Measurements from ENCODE around the gene ESAM. TPM values are rescaled to one million over a fixed set of nuclear protein-coding genes. Genes with fewer than 3 reads are reported as not detected.

ESAM gene
- total RNA-seq, 1 experiment from 2014 or later, result not detected

- Histone ChIP-seq H3K4me3 (no peak overlapping the region), H3K27me3 (no peaks in the 10 kb centered on the region), H3K9me3 (no peaks in the 10 kb centered on the region), H3K36me3 (no peaks in the 10 kb centered on the region)
- DNase-seq, result peak; percentile 60
These were observed 3.5 kb downstream of the ESAM start for GRCh38 chr11:124758355-124759265.

GRCh38 chr11:124757320-124757719, 4.8 kb downstream of the ESAM start:
- no peak overlapping the region for H3K4me3 ChIP-seq
- no peaks in the 10 kb centered on the region for H3K9me3 ChIP-seq
- H3K36me3 ChIP-seq, result no peaks in the 10 kb centered on the region
- no peak for DNase-seq
- H3K27me3 ChIP-seq, result no peaks in the 10 kb centered on the region

- no peak for DNase-seq
- Histone ChIP-seq H3K4me3 (no peak overlapping the region), H3K9me3 (no peaks in the 10 kb centered on the region), H3K27me3 (no peaks in the 10 kb centered on the region), H3K36me3 (no peaks in the 10 kb centered on the region)
These were observed 5.3 kb downstream of the ESAM start for GRCh38 chr11:124756753-124757227.

DNA sequence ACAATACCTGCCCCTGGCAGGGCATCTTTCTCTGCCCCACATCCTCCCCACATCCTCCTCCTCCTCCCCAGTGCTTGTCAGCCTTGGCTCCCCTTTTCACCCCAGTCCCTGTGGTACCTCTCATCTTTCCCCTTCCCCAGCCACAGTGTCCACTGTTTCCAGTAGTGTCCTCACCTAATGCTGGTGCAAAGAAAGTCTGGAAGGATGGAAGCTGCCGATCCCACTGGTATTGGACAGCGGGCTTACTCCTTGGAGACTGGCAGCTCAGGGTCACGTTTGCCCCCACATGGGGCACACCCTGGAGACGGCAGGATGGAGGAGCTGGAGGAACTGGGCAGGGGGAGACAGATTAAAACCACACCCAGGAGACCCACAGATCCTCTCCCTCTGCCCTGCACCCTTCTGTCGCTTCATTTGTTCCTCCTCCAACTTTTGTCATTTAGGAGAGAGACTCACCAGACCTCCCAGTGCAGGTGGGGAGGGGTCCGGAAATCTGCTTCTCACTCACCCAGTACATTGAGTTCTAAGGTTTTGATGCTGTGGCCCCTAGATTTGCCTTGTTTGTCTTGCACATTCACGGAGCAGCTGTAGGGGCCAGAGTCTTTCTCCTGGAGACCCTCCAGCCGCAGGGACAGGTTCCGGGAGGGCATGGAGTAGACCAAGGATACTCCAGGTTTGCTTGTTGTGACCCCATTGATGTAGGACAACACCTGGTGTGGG, 5.9 kb downstream of the ESAM start:
- Histone ChIP-seq H3K36me3 (no peaks in the 10 kb centered on the region), H3K4me3 (no peak overlapping the region), H3K9me3 (no peaks in the 10 kb centered on the region), H3K27me3 (no peaks in the 10 kb centered on the region)
- no peak for DNase-seq

GRCh38 chr11:124754710-124755109, 7.4 kb downstream of the ESAM start:
- Histone ChIP-seq H3K36me3 (no peaks in the 10 kb centered on the region), H3K4me3 (no peak overlapping the region), H3K27me3 (no peaks in the 10 kb centered on the region), H3K9me3 (no peaks in the 10 kb centered on the region)
- no peak for DNase-seq

DNA sequence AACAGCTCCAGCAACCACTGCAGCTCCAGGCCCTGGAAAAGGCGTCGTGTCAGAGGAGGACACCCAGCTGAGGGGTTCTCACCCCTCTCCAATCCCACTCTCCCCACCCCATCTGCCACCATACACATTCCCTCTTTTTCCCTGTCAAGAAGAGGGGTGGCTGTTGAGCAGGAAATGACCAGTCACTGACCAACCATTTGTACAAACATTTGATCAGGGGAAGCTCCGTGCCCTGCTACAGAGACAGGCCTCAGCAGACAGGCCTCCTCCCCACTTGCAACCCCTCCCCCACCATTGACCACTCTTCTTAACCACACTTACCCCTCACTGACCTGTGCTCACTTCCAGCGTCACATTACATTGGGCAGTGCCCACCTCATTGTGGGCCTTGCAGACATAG, 7.8 kb downstream of the ESAM start:
- Histone ChIP-seq H3K9me3 (no peaks in the 10 kb centered on the region), H3K4me3 (no peak overlapping the region), H3K27me3 (no peaks in the 10 kb centered on the region), H3K36me3 (no peaks in the 10 kb centered on the region)
- no peak for DNase-seq

DNA sequence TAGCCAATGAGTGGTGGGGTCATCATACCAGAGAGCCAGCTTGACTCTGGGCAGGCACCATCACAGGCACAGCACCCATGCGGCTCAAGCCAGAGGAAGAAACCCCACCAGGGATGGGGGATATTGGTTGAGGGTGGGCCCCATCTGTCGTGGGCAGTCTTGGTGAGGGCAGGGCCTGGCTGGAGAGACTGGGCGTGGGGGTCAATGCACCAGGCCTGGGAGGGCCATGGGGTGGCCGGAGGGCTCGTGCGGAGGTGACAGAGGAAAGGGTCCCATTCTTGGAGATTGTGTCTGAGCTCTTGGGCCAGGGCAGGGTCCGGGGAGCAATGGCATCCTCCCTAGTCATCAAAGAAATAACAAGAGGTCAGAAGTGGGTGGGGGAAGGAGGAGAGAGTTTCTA, 8.5 kb downstream of the ESAM start:
- Histone ChIP-seq H3K4me3 (no peak overlapping the region), H3K27me3 (no peaks in the 10 kb centered on the region), H3K36me3 (no peaks in the 10 kb centered on the region), H3K9me3 (no peaks in the 10 kb centered on the region)
- DNase-seq, result no peak

DNA sequence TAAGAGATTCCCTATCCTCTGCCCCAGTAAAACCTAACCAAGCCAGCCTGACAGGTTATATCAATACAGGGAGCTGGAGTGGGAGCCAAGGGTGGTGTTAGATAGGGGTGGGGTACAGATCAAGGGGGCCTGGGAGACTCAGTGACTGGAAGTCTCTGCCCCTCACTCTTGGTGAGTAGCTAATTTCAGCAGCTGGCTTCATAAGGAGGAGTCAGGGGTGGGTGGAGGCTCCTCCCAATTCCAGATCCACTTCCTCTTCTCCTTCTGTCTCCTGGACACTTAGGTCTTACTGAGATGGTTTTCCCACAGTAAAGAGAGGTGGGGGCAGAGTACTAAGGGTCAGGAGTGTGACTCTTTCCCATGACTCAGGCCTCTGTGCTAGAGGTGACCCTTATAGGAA, 8.9 kb downstream of the ESAM start:
- H3K9me3 ChIP-seq, result no peaks in the 10 kb centered on the region
- no peak for DNase-seq
- no peaks in the 10 kb centered on the region for H3K36me3 ChIP-seq
- no peaks in the 10 kb centered on the region for H3K27me3 ChIP-seq
- H3K4me3 ChIP-seq, result no peak overlapping the region

DNA sequence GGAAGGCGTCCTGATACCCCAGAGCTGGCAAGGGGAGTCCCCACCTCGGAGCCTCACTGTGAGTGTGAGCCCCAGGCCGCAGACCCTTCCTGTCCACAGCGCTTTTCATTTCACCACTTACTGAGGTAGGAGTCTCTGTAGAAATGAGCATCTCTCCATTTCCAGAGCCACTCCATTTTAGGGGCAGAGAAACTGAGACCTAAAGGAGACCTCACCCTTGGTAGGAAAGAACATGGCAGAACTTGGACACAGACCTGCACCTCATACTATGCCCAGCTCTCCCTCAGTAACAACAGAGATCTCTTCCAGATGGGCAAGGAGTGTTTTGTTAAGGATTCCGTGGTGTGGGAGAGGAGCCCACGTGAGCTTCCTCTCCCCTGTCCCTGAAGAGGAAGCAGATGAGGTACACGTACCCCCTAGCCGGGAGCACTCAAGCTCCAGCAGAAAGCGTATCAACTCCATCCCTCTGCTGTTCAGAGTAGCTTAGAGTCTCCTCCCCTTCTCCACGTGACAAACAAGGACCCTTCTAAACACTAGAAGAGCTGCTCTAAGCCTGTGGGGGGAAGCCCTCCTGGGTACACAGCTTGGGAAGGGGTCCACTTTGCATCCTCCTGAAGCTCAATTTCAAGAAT, 9.5 kb downstream of the ESAM start:
- no peaks in the 10 kb centered on the region for H3K27me3 ChIP-seq
- H3K9me3 ChIP-seq, result no peaks in the 10 kb centered on the region
- no peak for DNase-seq
- no peak overlapping the region for H3K4me3 ChIP-seq
- no peaks in the 10 kb centered on the region for H3K36me3 ChIP-seq

GRCh38 chr11:124751741-124752470, 10.2 kb downstream of the ESAM start, which contains the start of gene VSIG2:
VSIG2 (minus strand) TSS chr11:124752255; CDS start chr11:124752137, 118 bp downstream.
- Histone ChIP-seq H3K36me3 (no peaks in the 10 kb centered on the region), H3K9me3 (no peaks in the 10 kb centered on the region), H3K27me3 (no peaks in the 10 kb centered on the region), H3K4me3 (no peak within 1 kb of the TSS)
- no peak for DNase-seq

GRCh38 chr11:124751391-124751740, 10.7 kb downstream of the ESAM start:
- H3K27me3 ChIP-seq, result no peaks in the 10 kb centered on the region

DNA sequence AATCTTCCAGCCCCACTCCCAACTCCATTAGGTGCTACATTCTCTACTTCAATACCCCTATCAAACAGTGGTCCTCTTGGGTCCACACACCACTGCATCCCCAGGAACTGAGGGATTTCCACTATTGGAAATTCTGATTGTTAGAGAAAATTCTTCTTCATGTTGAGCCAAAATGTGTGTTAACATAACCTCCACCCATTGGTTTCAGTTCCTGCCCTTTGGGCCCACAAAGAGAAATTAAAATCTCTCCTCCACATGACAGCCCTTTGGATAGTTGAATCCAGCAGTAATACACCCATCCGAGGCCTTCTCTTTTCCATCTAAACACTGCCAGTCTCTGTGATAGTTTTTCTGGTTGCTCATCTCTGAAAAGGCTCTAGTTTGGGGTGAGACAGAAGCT, 12.2 kb downstream of the ESAM start:
- H3K36me3 ChIP-seq, result no peaks in the 10 kb centered on the region
- H3K27me3 ChIP-seq, result no peaks in the 10 kb centered on the region

More at GRCh38 chr11:124751391-124751740, 10.7 kb downstream of the ESAM start:
- H3K9me3 ChIP-seq, result no peaks in the 10 kb centered on the region
- H3K4me3 ChIP-seq, result no peak overlapping the region
- no peaks in the 10 kb centered on the region for H3K36me3 ChIP-seq
- no peak for DNase-seq

DNA sequence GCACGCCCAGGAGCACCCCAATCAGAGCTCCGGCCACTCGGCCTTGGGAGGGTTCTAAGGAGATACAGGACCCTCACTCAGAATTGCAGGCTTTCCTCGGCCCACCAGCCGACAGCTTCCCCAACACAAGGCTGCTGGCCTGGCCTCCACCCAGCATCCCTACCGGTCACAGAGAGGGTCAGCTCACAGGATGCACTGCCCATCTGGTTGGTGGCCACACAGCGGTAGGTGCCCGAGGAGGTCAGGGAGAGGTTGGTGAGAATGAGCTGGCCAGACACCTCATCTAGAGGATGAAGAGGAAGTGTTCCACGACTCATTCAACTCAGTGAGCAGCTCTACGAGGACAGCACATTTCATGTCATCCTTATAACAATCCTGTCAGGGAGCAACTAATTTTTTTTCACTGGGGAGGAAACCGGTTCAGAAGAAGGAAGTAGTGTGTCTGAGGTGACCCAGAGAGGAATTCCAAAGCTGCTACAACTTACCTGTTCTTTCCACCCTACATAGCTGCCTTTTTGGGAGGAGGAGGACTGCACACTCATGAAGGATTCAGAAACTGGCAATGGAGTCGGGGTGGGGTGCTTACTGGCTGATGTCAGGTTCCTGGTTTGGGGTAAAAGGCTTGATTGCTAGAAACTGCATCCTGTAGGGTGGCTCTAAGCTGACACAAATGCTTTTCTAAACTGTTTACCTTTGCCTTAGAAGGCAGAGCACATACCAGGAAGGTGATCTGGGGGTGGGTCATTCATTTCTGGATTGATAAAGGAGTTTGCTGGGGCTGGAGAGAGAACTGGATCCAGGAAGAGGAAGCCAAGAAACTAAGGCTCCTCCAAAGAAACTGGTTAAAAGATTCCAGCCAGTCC, 13.4 kb downstream of the ESAM start:
- Histone ChIP-seq H3K27me3 (no peaks in the 10 kb centered on the region), H3K9me3 (no peaks in the 10 kb centered on the region), H3K36me3 (no peaks in the 10 kb centered on the region), H3K4me3 (no peak overlapping the region)
- no peak for DNase-seq

More for the DNA sequence above, 12.2 kb downstream of the ESAM start:
- no peak for DNase-seq
- no peak overlapping the region for H3K4me3 ChIP-seq
- no peaks in the 10 kb centered on the region for H3K9me3 ChIP-seq

DNA sequence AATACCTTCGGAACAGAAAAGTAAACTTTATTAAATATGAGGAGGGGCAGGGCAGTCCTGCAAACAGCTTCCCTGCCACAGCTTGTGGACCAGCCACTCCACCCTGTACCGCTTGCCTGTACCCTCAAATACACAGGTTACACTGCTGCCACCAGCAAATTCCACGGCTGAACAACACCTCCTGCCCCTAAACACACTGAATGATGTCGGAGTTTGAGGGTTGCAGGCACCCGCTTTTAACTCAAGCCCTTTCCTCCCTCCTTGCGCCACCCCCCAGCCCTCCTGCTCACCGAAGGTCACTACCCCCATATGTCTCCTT, 14.0 kb downstream of the ESAM start:
- Histone ChIP-seq H3K36me3 (no peaks in the 10 kb centered on the region), H3K4me3 (no peak overlapping the region), H3K9me3 (no peaks in the 10 kb centered on the region), H3K27me3 (no peaks in the 10 kb centered on the region)
- no peak for DNase-seq

- no peaks in the 10 kb centered on the region for H3K9me3 ChIP-seq
- H3K27me3 ChIP-seq, result no peaks in the 10 kb centered on the region
- H3K4me3 ChIP-seq, result no peak overlapping the region
- no peak for DNase-seq
- H3K36me3 ChIP-seq, result no peaks in the 10 kb centered on the region
These were observed 14.5 kb downstream of the ESAM start for GRCh38 chr11:124747406-124748099.
